GM18951 (cell line): ENCODE data around the gene LDLRAD4.
"Not testable (repeated sequence)": the region's sequence is repeated elsewhere in the genome, so short reads cannot be mapped to it uniquely, and the experiment has no call there.

Source experiments
- POLR2A ChIP-seq: IDR thresholded peaks from 4 replicates; pipeline ENCODE4 v1.6.1; 2011; ENCODE audit warnings: mild to moderate bottlenecking; ENCODE audit not compliant: insufficient read length, insufficient read depth; ENCODE audit errors: extremely low read depth
- in situ Hi-C: fragments of 300-500 bp; cut with MboI; formaldehyde crosslinking; loops from one replicate; pipeline ENCODE4 v1.12.0; 2022; ENCODE audit warnings: low sequenced_read_pairs, mixed read lengths, inconsistent platforms; ENCODE audit not compliant: unreplicated experiment

The LDLRAD4 gene

DNA sequence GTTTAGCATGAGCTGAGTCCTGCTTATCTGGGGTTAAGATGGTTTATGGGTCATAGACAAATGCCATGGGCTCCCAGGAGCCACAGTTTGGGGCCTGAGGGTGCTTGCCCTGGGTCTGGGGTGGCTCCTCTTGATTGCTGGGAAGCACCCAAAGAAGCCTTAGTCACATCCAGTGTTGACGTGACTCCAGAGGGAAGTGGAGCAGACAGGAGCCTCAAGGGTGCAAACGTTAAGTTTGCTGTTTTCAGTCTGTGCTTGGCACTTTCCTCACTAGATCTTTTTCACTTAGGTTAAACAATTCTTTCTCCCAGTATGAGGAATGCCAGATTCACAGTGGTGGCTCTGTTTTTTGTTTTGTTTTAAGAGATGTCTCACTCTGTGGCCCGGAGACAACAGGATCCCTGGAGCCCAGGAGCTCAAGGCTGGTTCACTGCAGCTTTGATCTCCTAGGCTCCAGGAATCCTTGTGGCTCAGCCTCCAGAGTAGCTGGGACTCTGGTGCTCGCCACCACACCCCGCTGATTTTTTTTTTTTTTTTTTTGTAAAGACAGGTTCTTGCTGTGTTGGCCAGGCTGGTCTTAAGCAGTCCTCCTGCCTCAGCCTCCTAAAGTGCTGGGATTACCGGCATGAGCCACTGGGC lies 256.5 kb downstream of the LDLRAD4 start:
- no peak for TF ChIP-seq POLR2A
- in situ Hi-C loops = no loop called here

DNA sequence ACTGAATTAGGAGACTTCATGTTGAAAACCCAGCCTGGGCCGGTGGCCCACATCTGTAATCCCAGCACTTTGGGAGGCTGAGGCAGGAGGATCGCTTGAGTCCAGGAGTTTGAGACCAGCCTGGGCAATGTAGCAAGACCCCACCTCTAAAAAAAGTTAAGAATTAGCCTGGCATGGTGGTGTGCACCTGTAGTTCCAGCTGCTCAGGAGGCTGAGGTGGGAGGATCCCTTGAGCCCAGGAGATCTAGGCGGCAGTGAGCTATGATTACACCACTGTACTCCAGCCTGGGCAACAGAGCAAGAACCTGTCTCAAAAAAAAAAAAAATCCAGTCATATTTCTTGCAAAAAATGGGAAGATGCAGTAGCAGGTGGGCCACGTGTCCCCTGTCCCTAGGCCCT lies 257.8 kb downstream of the LDLRAD4 start:
- in situ Hi-C loops = not testable (repeated sequence)

DNA sequence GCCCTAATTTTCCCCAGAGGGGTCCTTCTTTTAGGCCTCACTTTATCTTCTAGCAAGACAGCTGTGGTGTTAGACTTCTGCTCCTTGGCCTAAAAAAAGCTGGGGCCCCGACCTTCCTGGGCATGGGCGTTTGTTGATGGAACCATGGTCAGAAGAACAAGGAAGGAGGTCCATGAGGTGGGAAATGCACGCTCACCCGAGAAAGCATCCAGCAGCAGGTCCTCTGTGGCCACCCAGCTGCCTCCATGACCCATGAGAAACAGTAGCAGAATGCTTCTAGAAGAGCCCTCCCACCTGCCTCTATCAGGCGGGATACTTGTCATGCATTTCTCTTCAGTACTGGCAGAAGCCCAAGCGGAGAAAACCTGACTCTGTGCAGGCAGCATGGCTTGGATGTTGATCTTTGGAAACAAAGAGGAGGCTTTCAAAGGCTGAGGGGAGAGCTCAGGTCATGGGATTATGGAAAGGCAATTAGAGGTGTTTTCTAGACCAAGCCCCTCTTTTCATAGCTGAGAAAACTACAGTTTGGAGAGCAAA lies 258.7 kb downstream of the LDLRAD4 start:
- in situ Hi-C loops = no loop called here
- TF ChIP-seq POLR2A = no peak

DNA sequence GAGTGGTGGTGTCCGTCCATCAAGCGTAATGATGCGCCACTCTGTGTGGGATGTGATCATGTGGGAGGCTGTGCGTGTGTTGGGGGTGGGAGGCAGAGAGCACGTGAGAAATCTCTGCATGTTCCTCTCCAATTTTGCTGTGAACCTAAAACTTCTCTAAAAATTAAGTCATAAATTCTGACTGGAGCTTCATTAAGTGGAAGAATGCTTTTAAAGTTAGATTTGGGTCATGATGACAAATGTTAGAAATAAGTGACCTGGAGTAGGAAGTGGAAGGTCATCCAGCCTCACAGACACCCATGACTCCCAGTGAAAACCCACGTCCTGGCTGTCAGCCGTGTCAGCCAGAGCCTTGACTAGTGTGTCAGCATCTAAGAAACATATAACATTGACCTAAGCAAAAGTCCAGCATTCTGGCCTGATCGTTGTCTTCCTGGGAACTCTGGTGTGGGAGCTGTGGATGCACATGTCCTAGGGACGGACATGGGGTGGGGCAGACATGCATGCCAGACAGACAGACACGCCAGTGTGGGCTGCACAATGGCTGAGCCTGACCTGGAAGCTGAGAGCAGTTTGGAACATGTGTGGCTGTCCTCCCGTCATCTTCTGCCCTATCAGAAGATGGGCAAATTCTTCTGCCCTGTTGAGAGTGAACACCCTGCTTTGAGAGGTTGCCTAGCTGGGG lies 262.2 kb downstream of the LDLRAD4 start:
- in situ Hi-C loops = no loop called here
- TF ChIP-seq POLR2A = no peak

DNA sequence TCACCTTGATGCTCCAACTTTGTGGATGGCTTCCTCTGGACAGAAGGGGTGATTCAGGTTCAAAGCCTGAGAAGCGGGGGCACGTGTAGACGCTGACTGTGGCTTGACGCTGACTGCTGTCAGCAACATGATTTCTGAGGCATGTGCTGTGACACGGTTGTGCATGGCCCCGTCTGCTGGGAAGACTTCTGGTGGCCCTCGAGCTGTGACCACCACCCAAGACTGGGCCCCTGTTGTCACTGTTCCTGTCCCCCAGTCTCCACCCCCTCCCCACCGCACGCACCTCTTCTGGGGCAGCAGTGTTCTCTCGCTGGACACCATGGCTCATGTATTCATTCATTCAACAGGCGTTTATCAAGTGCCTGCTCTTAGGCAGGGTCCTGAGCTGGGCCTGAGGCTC lies 262.8 kb downstream of the LDLRAD4 start:
- TF ChIP-seq POLR2A = no peak
- in situ Hi-C loops = no loop called here

DNA sequence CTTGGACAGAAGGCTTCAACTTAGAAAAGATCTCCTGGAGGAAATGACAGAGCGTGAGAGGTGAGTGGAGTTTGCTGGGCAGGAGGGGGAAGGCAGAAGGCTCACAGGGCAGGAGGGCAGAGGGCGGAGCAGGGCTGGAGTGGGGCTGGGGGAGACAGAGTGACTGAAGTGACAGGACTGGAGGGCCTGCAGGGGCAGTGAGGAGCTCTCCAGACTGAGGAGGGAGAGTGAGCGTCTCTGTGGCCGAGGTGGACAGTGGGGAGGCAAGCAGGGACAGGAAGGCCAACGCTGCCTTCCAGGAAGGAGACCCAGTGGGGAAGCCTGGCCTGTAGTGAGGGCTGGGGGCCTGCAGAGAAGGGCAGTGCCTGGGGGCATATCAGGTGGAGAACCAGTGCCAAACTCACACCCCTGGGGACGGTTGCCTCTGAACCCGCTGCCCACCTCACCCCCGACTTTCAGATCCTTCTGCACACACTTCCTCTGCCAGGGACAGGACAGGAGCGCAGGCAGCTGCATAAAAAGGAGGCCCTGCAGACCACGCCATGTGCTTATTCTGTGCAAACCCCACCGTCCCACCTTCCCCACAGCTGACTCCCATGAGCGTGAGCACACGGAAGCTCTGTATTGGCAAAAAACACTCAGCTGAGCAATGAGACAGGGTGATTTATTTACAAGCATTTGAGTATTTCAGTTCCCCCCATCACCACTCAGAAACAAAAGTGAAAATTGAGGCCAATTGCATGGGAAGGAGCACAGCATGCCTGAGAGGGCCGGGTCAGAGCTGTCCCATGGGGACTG lies 263.5 kb downstream of the LDLRAD4 start:
- TF ChIP-seq POLR2A = no peak
- in situ Hi-C loops = no loop called here

DNA sequence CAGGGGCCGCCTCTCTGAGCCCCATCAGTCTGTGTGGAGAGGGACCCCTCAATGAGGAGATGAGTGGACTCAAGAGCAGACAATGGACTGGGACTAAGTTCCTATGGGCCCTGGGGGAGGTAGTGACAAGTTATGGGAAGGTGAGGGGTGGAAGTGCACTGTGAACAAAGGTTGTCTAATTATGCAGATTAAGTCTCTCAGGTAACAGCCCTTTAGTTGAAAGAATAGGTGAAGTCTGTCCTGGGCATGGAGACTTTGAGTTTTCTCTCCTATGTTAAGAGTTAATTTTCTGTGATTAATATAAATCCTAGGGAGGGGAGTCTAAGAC lies 264.0 kb downstream of the LDLRAD4 start:
- in situ Hi-C loops = no loop called here
- no peak for TF ChIP-seq POLR2A

DNA sequence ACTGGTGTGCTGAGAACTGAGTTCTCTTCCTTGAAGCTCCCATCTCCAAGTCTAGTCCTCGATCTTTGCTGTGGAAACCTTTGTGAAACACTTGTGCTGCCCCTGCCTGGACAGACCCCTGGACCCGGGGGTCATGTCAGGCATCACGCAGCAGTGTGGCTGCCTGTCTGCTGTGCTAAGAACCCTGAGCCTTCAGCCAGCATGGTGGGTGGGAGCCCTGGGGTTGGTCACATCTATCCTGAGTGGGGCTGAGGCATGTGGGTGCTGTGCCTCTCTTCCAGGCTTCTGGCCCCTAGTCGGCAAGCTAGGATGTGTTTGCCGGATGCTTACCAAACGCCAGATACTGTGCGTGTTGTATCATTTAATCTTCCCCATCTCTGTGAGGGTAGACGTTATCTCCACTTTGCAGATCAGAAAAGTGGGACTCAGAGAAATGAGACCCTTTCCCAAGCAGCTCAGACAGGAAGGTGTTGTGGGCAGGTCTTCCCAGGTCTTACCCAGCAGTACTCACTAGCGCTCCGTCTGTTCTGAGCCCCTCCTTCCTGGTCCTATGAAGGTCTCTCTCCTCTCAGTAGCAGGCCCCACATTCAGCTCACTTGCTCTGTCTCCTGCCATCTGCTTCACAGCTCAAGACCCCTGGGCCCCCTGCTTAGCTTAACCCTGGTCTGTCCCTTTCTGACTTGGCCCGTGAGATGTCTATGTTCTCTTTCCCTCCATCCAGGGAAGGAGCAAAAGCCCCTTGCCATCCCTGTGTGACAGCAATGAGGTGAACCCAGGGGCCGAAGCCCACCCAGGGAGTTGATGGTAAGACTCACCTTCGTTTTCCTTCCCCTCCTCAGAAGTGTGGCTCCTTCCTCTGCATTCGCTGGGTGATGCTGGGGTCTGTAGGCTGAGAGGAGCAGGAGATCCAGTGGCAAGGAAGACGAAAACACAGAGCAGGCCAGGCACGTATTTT lies 265.0 kb downstream of the LDLRAD4 start:
- TF ChIP-seq POLR2A = no peak
- in situ Hi-C loops = no loop called here

DNA sequence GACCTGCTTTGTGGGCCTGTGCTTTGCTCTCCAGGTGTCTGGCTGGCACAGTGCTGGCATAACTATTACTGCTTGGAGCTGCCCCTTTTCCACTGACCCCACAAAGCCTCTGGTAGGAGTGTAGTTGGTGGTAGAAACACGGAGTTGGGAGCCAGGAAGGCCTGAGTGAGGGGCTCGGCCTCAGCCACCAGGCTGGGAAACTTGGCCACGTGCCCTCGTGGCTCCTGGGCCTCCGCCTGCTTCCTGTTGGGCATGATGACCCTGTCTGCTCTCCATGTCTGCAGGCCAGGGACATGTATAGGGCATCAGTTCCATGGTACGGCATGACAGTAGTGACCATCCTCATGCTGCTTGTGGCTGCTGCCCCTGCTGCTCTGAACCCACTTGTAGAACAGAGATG lies 266.6 kb downstream of the LDLRAD4 start:
- TF ChIP-seq POLR2A = no peak
- in situ Hi-C loops = no loop called here

DNA sequence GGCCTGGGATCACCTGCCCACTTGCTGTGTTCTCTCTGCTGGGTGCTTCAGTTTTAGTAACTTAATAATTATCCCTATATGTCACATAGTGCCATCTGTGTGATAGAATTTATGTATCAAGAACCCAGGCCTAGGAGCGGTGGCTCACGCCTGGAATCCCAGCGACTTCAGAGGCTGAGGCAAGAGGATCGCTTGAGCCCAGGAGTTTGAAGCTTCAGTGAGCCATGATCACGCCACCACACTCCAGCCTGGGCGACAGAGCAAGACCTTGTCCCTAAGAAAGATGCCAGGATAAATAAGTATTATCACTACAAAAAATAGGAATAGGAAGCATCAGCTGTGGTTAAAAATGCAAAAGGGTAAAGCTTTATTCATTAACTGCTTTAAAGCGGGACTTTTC lies 267.0 kb downstream of the LDLRAD4 start:
- TF ChIP-seq POLR2A = no peak
- in situ Hi-C loops = no loop called here

DNA sequence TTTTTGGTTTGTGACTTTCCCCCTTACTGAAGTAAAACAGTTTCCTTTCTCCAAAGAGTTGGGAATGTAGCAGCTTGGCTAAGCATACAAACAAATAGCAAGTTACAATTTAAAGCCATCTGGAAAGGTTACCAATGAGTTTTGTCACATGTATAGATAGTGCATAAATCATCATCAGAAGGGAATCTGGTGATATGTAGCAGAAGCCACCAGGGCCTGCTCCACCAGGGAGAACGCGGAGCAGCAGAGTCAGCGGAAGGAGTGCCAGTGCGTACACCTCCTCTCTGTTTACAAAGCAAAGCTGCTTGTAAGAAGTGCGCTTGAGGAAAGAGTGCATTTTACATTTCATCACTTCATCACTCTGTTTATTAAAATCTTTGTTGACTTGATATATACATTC lies 267.7 kb downstream of the LDLRAD4 start:
- in situ Hi-C loops = no loop called here
- TF ChIP-seq POLR2A = no peak

DNA sequence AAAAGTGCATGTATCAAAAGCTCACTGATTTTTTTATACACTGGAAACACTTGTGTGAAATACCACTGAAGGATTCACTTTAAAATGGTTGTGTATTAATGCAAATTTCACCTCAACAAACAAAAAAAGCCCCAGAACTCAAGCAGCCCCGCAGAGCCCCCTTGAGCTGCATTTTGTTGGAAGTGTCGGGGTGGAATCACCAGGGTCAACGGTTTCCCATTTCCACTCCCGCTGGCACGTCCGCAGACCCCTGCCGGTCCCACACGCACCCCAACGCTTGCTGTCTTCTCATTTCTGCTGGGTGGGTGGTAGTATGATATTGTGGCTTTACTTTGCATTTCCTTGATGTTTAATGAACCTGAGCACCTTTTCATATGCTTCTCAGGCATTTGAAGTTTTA lies 268.1 kb downstream of the LDLRAD4 start:
- no peak for TF ChIP-seq POLR2A
- in situ Hi-C loops = no loop called here

DNA sequence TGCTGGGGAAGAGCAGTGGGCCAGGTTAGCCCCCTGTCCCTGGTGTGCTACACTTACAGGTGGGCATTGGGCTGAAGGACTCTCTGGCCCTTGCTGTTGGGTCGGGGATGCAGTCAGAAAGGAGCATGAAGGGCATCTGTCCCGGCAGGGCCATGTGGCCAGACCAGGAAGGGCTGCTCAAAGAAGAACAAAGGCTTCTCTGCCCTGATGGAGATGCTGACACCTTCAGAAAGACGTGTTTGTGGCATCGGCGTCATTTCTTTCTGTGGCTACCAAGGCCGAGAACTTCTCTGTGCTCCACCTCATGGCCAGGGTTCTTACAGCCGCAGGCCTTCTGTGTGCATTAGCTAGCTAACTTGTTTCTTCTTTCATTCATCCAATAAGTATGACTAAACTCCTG lies 268.7 kb downstream of the LDLRAD4 start:
- in situ Hi-C loops = no loop called here
- TF ChIP-seq POLR2A = no peak

DNA sequence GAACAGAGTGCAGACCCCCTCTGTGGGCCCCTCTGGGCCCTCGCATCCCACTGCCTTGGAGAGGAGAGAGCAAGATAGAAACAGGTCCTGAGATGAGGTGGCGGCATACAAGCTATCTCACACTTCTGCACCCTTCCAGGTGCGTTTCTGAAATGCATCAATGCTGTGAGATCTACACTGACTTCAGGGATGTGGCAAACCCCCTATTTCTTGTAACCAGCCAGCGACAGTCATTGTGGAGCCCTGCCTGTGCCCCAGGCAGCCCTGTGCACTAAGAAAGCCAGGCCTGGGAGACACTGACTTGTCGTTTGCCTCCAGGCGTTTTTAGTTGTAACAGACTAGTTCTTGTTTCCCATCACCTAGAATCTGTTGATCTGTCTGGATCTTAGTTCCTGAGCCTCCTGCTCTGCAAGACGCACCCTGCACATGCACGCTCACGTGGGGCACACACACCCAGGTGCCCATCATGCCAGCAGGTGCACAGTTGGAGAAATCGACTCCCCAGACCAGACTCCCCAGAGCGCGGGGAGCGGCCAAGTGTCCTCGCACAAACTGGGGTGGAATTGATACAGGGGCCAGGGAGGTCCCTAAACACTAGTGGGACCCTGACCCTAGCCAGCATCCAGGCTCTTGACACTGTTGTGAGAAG lies 269.8 kb downstream of the LDLRAD4 start:
- in situ Hi-C loops = no loop called here
- no peak for TF ChIP-seq POLR2A

DNA sequence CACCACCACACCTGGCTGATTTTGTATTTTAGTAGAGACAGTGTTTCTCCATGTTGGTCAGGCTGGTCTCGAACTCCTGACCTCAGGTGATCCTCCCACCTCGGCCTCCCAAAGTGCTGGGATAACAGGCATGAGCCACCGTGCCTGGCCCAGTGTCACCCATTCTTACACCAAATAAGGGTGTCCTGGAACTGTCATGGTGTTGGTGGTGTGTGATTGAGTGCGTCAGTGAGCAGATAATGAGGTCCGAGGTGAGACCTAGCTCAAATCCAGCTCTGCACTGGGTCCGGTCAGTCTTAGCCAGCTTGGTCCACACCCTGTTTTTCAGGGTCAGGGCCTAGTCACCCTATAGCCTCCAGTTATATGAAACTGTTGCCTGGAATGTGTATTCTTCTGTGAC lies 270.7 kb downstream of the LDLRAD4 start:
- in situ Hi-C loops = not testable (repeated sequence)
